H1 (cell line): Measurements from ENCODE around the gene CACNG6. TPM values are rescaled to one million over a fixed set of nuclear protein-coding genes. Genes with fewer than 3 reads are reported as not detected.
A peak's percentile ranks its signal among the peaks of the same experiment; 100 is the strongest.

Experiments
- CTCF ChIA-PET: fragments of 300-600 bp; sonication (Branson Sonifier 250); formaldehyde crosslinking; loops from one replicate; lab custom pipeline; 2021; ENCODE audit not compliant: partially characterized antibody; lab: Charles Lee
- POLR2A ChIA-PET: fragments of 300-600 bp; sonication (Branson Sonifier 250); formaldehyde crosslinking; loops from one replicate; lab custom pipeline; 2021; ENCODE audit warnings: inconsistent platforms; ENCODE audit not compliant: partially characterized antibody; lab: Charles Lee
- DNase-seq, 2 experiments: peaks; one replicate each; pipeline versions ENCODE4 v3.0.0 to v3.0.0-alpha.2; 2010 to 2022; ENCODE audit warnings: low spot score in 2 of 2, low read depth in 1 of 2, mixed read lengths in 1 of 2
- FAIRE-seq: peaks from 2 replicates; lab custom pipeline; 2011; peaks lifted over from hg19 to GRCh38; lab: Jason Lieb, UNC
- H2AFZ ChIP-seq: 2 replicates; pipeline ENCODE4 v1.8.1; 2012; ENCODE audit warnings: low read length, inconsistent platforms
- H2AK5ac ChIP-seq: 2 replicates; pipeline ENCODE4 v1.6.1; 2013; ENCODE audit warnings: low read depth, low read length
- H2BK120ac ChIP-seq: replicated peaks from 2 replicates; pipeline ENCODE3; 2013; ENCODE audit warnings: low read depth, low read length, inconsistent platforms
- H2BK12ac ChIP-seq: 2 replicates; pipeline ENCODE4 v1.6.1; 2013; ENCODE audit warnings: low read depth, low read length
- H2BK15ac ChIP-seq: 2 replicates; pipeline ENCODE4 v1.6.1; 2013; ENCODE audit warnings: low read length
- H2BK20ac ChIP-seq: 2 replicates; pipeline ENCODE4 v1.6.1; 2013; ENCODE audit warnings: low read length
- H2BK5ac ChIP-seq: 2 replicates; pipeline ENCODE4 v1.6.1; 2013; ENCODE audit warnings: low read depth, low read length
- H3K14ac ChIP-seq: 2 replicates; pipeline ENCODE4 v1.6.1; 2013; ENCODE audit warnings: inconsistent platforms; ENCODE audit not compliant: insufficient read length
- H3K18ac ChIP-seq: 2 replicates; pipeline ENCODE4 v1.6.1; 2013; ENCODE audit warnings: low read length; ENCODE audit errors: extremely low read depth
- H3K23ac ChIP-seq: 2 replicates; pipeline ENCODE4 v1.6.1; 2013; ENCODE audit warnings: inconsistent platforms; ENCODE audit not compliant: insufficient read length
- H3K23me2 ChIP-seq: 2 replicates; pipeline ENCODE4 v1.6.1; 2013; ENCODE audit warnings: low read depth, low read length
- H3K27ac ChIP-seq: 2 replicates; pipeline ENCODE4 v1.6.1; 2011; ENCODE audit warnings: low read depth, low read length, inconsistent platforms
- H3K27me3 ChIP-seq, 4 experiments: replicated peaks in 1 of 4; 1 replicate in 1 of 4; 2 replicates in 3 of 4; pipeline versions ENCODE4 v1.6.1 to v1.8.1; 2011 to 2013; ENCODE audit warnings: low read length in 3 of 4, mild to moderate bottlenecking in 3 of 4, inconsistent platforms in 2 of 4, mixed read lengths in 2 of 4, moderate library complexity in 1 of 4; ENCODE audit not compliant: control insufficient read depth in 3 of 4, insufficient read depth in 3 of 4; ENCODE audit errors: extremely low read depth in 1 of 4
- H3K36me3 ChIP-seq, 4 experiments: 2 replicates each; pipeline versions ENCODE4 v1.6.1 to v1.8.1; 2011 to 2013; ENCODE audit warnings: mild to moderate bottlenecking in 4 of 4, low read length in 3 of 4, moderate library complexity in 2 of 4, control low read depth in 1 of 4, inconsistent platforms in 1 of 4; ENCODE audit not compliant: insufficient read depth in 4 of 4, control insufficient read depth in 2 of 4
- H3K4ac ChIP-seq: replicated peaks from 2 replicates; pipeline ENCODE3; 2013; ENCODE audit warnings: low read length, low read depth, mixed read lengths, inconsistent platforms; ENCODE audit not compliant: insufficient read length
- H3K4me1 ChIP-seq, 4 experiments: replicated peaks in 1 of 4; 1 replicate in 1 of 4; 2 replicates in 3 of 4; pipeline versions ENCODE4 v1.6.1 to v1.8.1; 2011 to 2013; ENCODE audit warnings: low read length in 3 of 4, inconsistent platforms in 2 of 4, mixed read lengths in 1 of 4; ENCODE audit not compliant: insufficient read depth in 4 of 4, control insufficient read depth in 3 of 4
- H3K4me2 ChIP-seq, 2 experiments: 2 replicates each; pipeline versions ENCODE4 v1.6.1 to v1.8.1; 2011 to 2013; ENCODE audit warnings: low read depth in 2 of 2, low read length in 2 of 2, control low read depth in 1 of 2, inconsistent platforms in 1 of 2, mild to moderate bottlenecking in 1 of 2; ENCODE audit not compliant: insufficient read depth in 1 of 2
- H3K4me3 ChIP-seq, 4 experiments: fragments of 200-600, 300-600 bp in 1 of 4; sonication (generic), shearing (Covaris generic), sonication (Bioruptor Twin) in 1 of 4; 2 replicates each; pipeline versions ENCODE4 v1.5.1 to v1.8.1; 2011 to 2016; ENCODE audit warnings: low read length in 4 of 4, low read depth in 3 of 4, control low read depth in 2 of 4, inconsistent platforms in 2 of 4, mild to moderate bottlenecking in 2 of 4, mixed read lengths in 1 of 4, moderate library complexity in 1 of 4; ENCODE audit not compliant: insufficient read depth in 2 of 4; ENCODE audit errors: extremely low read depth in 1 of 4
- H3K56ac ChIP-seq: replicated peaks from 2 replicates; pipeline ENCODE3; 2013; ENCODE audit warnings: low read depth, mild to moderate bottlenecking, mixed read lengths, low read length, inconsistent platforms; ENCODE audit not compliant: insufficient read length
- H3K79me1 ChIP-seq: 2 replicates; pipeline ENCODE4 v1.6.1; 2013; ENCODE audit warnings: low read depth, low read length, control low read depth
- H3K79me2 ChIP-seq, 2 experiments: 2 replicates each; pipeline versions ENCODE4 v1.6.1 to v1.8.1; 2012 to 2013; ENCODE audit warnings: low read length in 2 of 2, mild to moderate bottlenecking in 2 of 2, inconsistent platforms in 1 of 2; ENCODE audit not compliant: insufficient read depth in 2 of 2, control insufficient read depth in 1 of 2
- H3K9ac ChIP-seq, 4 experiments: replicated peaks in 1 of 4; 1 replicate in 1 of 4; 2 replicates in 3 of 4; pipeline versions ENCODE4 v1.6.1 to v1.8.1; 2011 to 2013; ENCODE audit warnings: low read depth in 3 of 4, low read length in 3 of 4, control low read depth in 2 of 4, mild to moderate bottlenecking in 2 of 4, moderate library complexity in 2 of 4, inconsistent platforms in 1 of 4; ENCODE audit errors: extremely low read depth in 1 of 4
- H3K9me3 ChIP-seq, 2 experiments: 2 replicates each; pipeline versions ENCODE4 v1.6.1 to v1.8.1; 2012 to 2013; ENCODE audit warnings: mild to moderate bottlenecking in 2 of 2, moderate library complexity in 2 of 2, control low read depth in 1 of 2, inconsistent platforms in 1 of 2, low read depth in 1 of 2, low read length in 1 of 2, mixed read lengths in 1 of 2; ENCODE audit not compliant: insufficient read depth in 2 of 2
- H4K20me1 ChIP-seq, 2 experiments: replicated peaks in 1 of 2; 2 replicates each; pipeline versions ENCODE3 to v1.8.1; 2011 to 2013; ENCODE audit warnings: inconsistent platforms in 2 of 2, low read length in 2 of 2, mild to moderate bottlenecking in 1 of 2; ENCODE audit not compliant: insufficient read depth in 2 of 2, control insufficient read depth in 1 of 2
- H4K5ac ChIP-seq: 2 replicates; pipeline ENCODE4 v1.6.1; 2013; ENCODE audit warnings: low read length, low read depth, mixed read lengths, inconsistent platforms; ENCODE audit not compliant: insufficient read length
- H4K8ac ChIP-seq: 2 replicates; pipeline ENCODE4 v1.8.0; 2013; ENCODE audit warnings: mild to moderate bottlenecking, moderate library complexity, low read length, inconsistent platforms; ENCODE audit not compliant: insufficient read depth; ENCODE audit errors: extremely low read depth
- H4K91ac ChIP-seq: replicated peaks from 2 replicates; pipeline ENCODE3; 2013; ENCODE audit warnings: low read length, mixed read lengths, inconsistent platforms; ENCODE audit not compliant: insufficient read length
- CHD1 ChIP-seq: IDR thresholded peaks from 2 replicates; pipeline ENCODE4 v1.6.1; 2012; ENCODE audit warnings: low read depth, low read length, improper control_type of control experiment
- CTBP2 ChIP-seq: IDR thresholded peaks from 2 replicates; pipeline ENCODE4 v1.7.0; 2011; ENCODE audit warnings: borderline replicate concordance, mild to moderate bottlenecking, moderate library complexity, mixed read lengths, low read length; ENCODE audit not compliant: insufficient read depth, insufficient read length
- HDAC6 ChIP-seq: IDR thresholded peaks from one replicate; pipeline ENCODE4 v1.7.1; 2012; ENCODE audit warnings: low read depth, mild to moderate bottlenecking, inconsistent platforms, low read length, moderate library complexity
- TAF1 ChIP-seq: IDR thresholded peaks from 2 replicates; pipeline ENCODE4 v1.6.1; 2011; ENCODE audit warnings: mild to moderate bottlenecking, low read depth, low read length
- TCF12 ChIP-seq: IDR thresholded peaks from 2 replicates; pipeline ENCODE4 v1.6.1; 2011; ENCODE audit warnings: low read depth, mild to moderate bottlenecking, low read length
- ZNF274 ChIP-seq: IDR thresholded peaks from 2 replicates; pipeline ENCODE4 v1.7.0; 2012; ENCODE audit warnings: low read length, borderline replicate concordance; ENCODE audit errors: extremely low read depth
- WGBS, 2 experiments: shearing (Covaris generic) in 1 of 2; methylation state at CpG; one replicate each; pipeline versions ENCODE4 v1.1.6 to v1.1.7; 2013 to 2015; ENCODE audit warnings: low lambda C conversion rate in 2 of 2, mixed read lengths in 2 of 2, inconsistent platforms in 1 of 2, low coverage in 1 of 2, missing lambda C conversion rate in 1 of 2; ENCODE audit not compliant: insufficient replicate concordance in 2 of 2, insufficient coverage in 1 of 2, insufficient read length in 1 of 2; ENCODE audit errors: extremely low coverage in 1 of 2, missing lambda C conversion rate in 1 of 2; 5-methylcytosine and 5-hydroxymethylcytosine counted together
- polyA plus RNA-seq, 7 experiments: library from polyadenylated mRNA; depleted of rRNA in 3 of 7; stranded (reverse) in 5 of 7; unstranded in 2 of 7; fragments of >200 nt in 5 of 7; fragments of 200-250 nt in 2 of 7; gene quantifications; 1 replicate in 5 of 7; 2 replicates in 1 of 7; 4 replicates in 1 of 7; pipeline versions ENCODE4 v1.2.1 to v1.2.3, GENCODE V29; 2011 to 2013; ENCODE audit warnings: missing spikeins in 2 of 7, mixed read lengths in 2 of 7
- total RNA-seq: library from RNA; stranded (reverse); fragmentation: NEBNext Ultra II Directional; extraction: Animal tissue kit (Norgen Biotek cat#: 25700); gene quantifications from 2 replicates; pipeline ENCODE4 v1.2.1, GENCODE V29; 2021

CACNG6 gene
- total and polyA plus RNA-seq, 2 of the 8 experiments (the other 6 are each of a cell fraction or from before 2014, with no cell fraction given) = 1.2 to 1.6 TPM

- no peaks in the 10 kb centered on the region for H3K79me1 ChIP-seq
- no peaks in the 10 kb centered on the region for H4K20me1 ChIP-seq
- 0 out of 2 replicates have a peak overlapping the region, but pooled peaks have one; percentile 43 for H4K8ac ChIP-seq
- H2BK20ac ChIP-seq = peak overlapping the region; percentile 51; the same call in 1 of the 2 replicates
- TF ChIP-seq CTBP2 = peak; percentile 84
- no peak for TF ChIP-seq ZNF274
- no peak for TF ChIP-seq CHD1
- no peak for TF ChIP-seq TCF12
- TF ChIP-seq HDAC6 = no peak
- no peak for TF ChIP-seq TAF1
- TF ChIP-seq, all 59 proteins: peak for 1
- Histone ChIP-seq H3K27me3 (peaks cover 0 to 3% (median 1%) of the 10 kb centered on the region in 4 experiments; a peak in 2 of 7 replicates), H2AFZ (no peak overlapping the region), H3K9me3 (no peaks in the 10 kb centered on the region), H3K79me2 (peaks cover 0 to 7% of the 10 kb centered on the region in 2 experiments; a peak in 1 of 4 replicates), H3K27ac (peak overlapping the region; percentile 83), H3K23ac (no peak overlapping the region), H3K9ac (peak overlapping the region in 2 of 4 experiments; percentile 60 to 65; a peak in 3 of 7 replicates), H2BK120ac (peak overlapping the region; percentile 52), H3K18ac (peak overlapping the region; percentile 88), H3K23me2 (peaks cover 35% of the 10 kb centered on the region), H3K4me1 (peaks cover 7 to 20% (median 16%) of the 10 kb centered on the region in 4 experiments), H3K14ac (no peak overlapping the region), H3K4me3 (peak overlapping the region; percentile 17 to 61 (median 34); a peak in 7 of 8 replicates), H2AK5ac (no peak overlapping the region), H4K5ac (no peak overlapping the region), H4K91ac (peak overlapping the region; percentile 96), H3K4ac (peak overlapping the region; percentile 10), H2BK5ac (peak overlapping the region; percentile 75; the same call in 1 of the 2 replicates), H3K36me3 (no peaks in the 10 kb centered on the region; a peak in 1 of 8 replicates), H2BK12ac (peak overlapping the region; percentile 84; the same call in 1 of the 2 replicates), H2BK15ac (peak overlapping the region; percentile 2; the same call in 1 of the 2 replicates), H3K56ac (peak overlapping the region; percentile 5), H3K4me2 (peak overlapping the region; percentile 84 to 90)
- peak in 1 of 2 experiments; percentile 83 for DNase-seq
- FAIRE-seq = no peak
- WGBS, 2 experiments = 1% methylated on average over 14 of the region's 14 CpGs; no CpG with 5 or more reads in 1 of the 2 experiments
- POLR2A ChIA-PET = interaction anchor here (0.6 to 5.6 kb wide), 16 partner anchors 10 to 125 kb away, joined by 3 to 41 read pairs (median 4); no protein-coding TSS in a partner anchor
- CTCF ChIA-PET = interaction anchor here (1.2 to 2.4 kb wide), 4 partner anchors 13 to 23 kb away, joined by 3 to 7 read pairs (median 6); no protein-coding TSS in a partner anchor
Observed at GRCh38 chr19:53958168-53958571, 33.3 kb upstream of the CACNG6 start.
